Heart left ventricle (tissue), 16 donors: ENCODE data around the gene ERRFI1. TPM values are rescaled to one million over a fixed set of nuclear protein-coding genes. Genes with fewer than 3 reads are reported as not detected.

Source experiments
- ATAC-seq, 4 donors: fragments of 200-7000 bp; cut with Tn5 transposase; one replicate each; pipeline ENCODE4 v1.9.1; 2020 to 2022; ENCODE audit warnings: moderate library complexity in 4 of 4, mild to moderate bottlenecking in 3 of 4, moderate number of reproducible peaks in 1 of 4
- DNase-seq, 5 donors: peaks; one replicate each; pipeline ENCODE4 v3.0.0-alpha.2; 2020
- H3K27ac ChIP-seq, 12 donors: fragments of 200-600 bp; sonication (generic) in 4 of 12; one replicate each; pipeline versions ENCODE4 v1.5.0 to v1.8.0; 2016 to 2022; ENCODE audit warnings: mild to moderate bottlenecking in 2 of 12
- H3K27me3 ChIP-seq, 9 donors: fragments of 200-600 bp; sonication (generic) in 2 of 9; one replicate each; pipeline versions ENCODE4 v1.5.1 to v1.8.0; 2016 to 2022; ENCODE audit warnings: mild to moderate bottlenecking in 3 of 9
- H3K36me3 ChIP-seq, 9 donors: fragments of 200-600 bp; sonication (generic) in 2 of 9; one replicate each; pipeline versions ENCODE4 v1.5.0 to v1.8.0; 2018 to 2022; ENCODE audit warnings: mild to moderate bottlenecking in 2 of 9
- H3K4me1 ChIP-seq, 12 donors: fragments of 200-600 bp; sonication (generic) in 4 of 12; one replicate each; pipeline versions ENCODE4 v1.5.0 to v1.8.0; 2016 to 2022; ENCODE audit warnings: mild to moderate bottlenecking in 3 of 12
- H3K4me3 ChIP-seq, 12 donors: fragments of 200-600 bp; sonication (generic) in 4 of 12; one replicate each; pipeline versions ENCODE4 v1.5.0 to v1.8.0; 2017 to 2022; ENCODE audit warnings: mild to moderate bottlenecking in 9 of 12, moderate library complexity in 4 of 12
- H3K9me3 ChIP-seq, 12 donors: fragments of 200-600 bp; sonication (generic) in 4 of 12; one replicate each; pipeline versions ENCODE4 v1.5.0 to v1.8.0; 2016 to 2022; ENCODE audit warnings: mild to moderate bottlenecking in 1 of 12
- POLR2A ChIP-seq, 2 donors: fragments of 450-650 bp; IDR thresholded peaks; one replicate each; pipeline ENCODE4 v1.6.1; 2017; ENCODE audit warnings: antibody characterized with exemption in 2 of 2, mild to moderate bottlenecking in 2 of 2, moderate library complexity in 2 of 2
- WGBS, 4 donors: extraction: QIAGEN DNeasy Blood & Tissue Kit in 2 of 4; methylation state at CpG; one replicate each; pipeline versions ENCODE4 v1.1.5 to v1.1.7; 2013 to 2018; 5-methylcytosine and 5-hydroxymethylcytosine counted together
- intact Hi-C, 10 donors: fragments of 100-400 bp; cut with DNase I; formaldehyde crosslinking; loops; one replicate each; pipeline versions ENCODE4 v1.11.1 to v1.14.2; 2022
- polyA plus RNA-seq, 2 donors: library from polyadenylated mRNA; stranded (reverse); fragments of 200-250 nt; gene quantifications; one replicate each; pipeline ENCODE4 v1.2.3, GENCODE V29; 2013
- total RNA-seq, 9 donors: library from RNA; depleted of rRNA in 2 of 9; stranded (reverse); fragments of >200 nt in 2 of 9; fragmentation: NEBNext Ultra II Directional in 3 of 9; extraction: Animal tissue kit (Norgen Biotek cat#: 25700) in 3 of 9; gene quantifications; one replicate each; pipeline versions ENCODE4 v1.1.0 to v1.2.4, GENCODE V29; 2016 to 2023
- TF ChIP-seq, protein P1 (sequence below), 12 donors: fragments of 200-600 bp; sonication (generic) in 4 of 12; IDR thresholded peaks; one replicate each; pipeline versions ENCODE4 v1.5.0 to v1.8.0; 2018 to 2022; ENCODE audit warnings: antibody characterized with exemption in 12 of 12, mild to moderate bottlenecking in 5 of 12
- donor health status: ischemic (EF 13 %, LVEDD 7.1; RV severe dilation, severe dysfunction).
- donor health status: healthy with polysubstance abuse.
- donor health status: DM: no; HTN: yes; CAD: no.
- donor health status: DM: no; HTN: no; CAD: no.
- donor health status: ischemic (EF 25% LVEDD 6.9; RV normal size, moderate dysfunction).
- donor health status: ischemic (EF 25% LVEDD 5.7; RV mildly dilated, moderate dysfunction).
- donor health status: healthy.
- donor health status: DM: yes; HTN: yes; CAD: no.
- donor health status: ischemic (EF 35%, LVEDD 5.7; RV mildly dilated, moderate dysfunction).
- donor health status: nonischemic (EF 11% LVEDD 7.7; RV severe dilation, severe dysfunction).
- donor health status: DM: yes; HTN: yes; CAD: no.
- donor health status: PGD.
- donor health status: ischemic (EF 29% LVEDD 5.4; RV normal size, mild dysfunction).
- donor health status: nonischemic (EF 23%, LVEDD 6.1; RV moderate dilation, normal function).

The ERRFI1 gene
- total and polyA plus RNA-seq, 11 donors: 3.8 to 26.0 (median 12.0) TPM

DNA sequence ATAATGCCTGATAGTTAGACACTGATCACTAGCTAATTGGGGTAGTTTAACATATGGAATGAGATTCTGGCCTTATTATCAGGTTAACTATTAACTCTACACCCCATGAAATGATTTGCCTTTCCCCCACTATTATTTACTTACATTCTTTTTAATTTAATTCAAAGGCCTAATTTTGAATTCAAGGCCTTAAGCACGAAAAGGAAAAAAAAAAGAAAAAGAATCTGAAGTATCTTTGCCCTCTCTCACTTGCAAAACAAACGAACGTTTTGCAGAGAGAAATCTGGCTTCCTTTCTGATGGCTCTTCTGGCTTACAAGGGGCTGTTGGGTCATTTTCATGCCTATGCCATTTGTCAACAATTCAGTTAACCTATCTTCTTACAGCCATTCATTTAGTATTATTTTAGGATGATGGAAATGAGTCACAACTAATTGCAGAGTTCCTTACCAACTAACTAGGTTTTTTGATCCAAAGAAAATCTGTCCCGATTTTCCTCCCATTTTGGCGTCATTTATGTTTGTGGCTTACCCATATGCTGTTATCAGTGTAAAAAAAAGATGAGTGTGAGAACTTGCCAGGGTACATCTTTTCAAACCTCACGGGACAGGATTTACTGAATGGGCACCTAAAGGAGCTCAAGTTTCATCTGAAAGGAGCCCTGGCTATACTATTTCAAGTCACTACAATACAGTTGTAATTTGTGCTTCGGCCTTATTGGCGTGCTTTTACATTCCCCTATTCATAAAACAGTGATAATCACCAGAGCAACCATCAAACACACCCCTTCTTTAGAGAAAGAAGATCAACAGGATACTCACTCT lies 1.9 kb upstream of the ERRFI1 start:
- WGBS, 4 donors: 45 to 60% (median 52%) methylated on average over 8 of the region's 8 CpGs
- Histone ChIP-seq H3K27ac (peak overlapping the region; percentile 17 to 96 (median 84)), H3K36me3 (no peaks in the 10 kb centered on the region), H3K9me3 (no peaks in the 10 kb centered on the region), H3K4me3 (peak overlapping the region in 2 of 12 donors; percentile 87 to 88), H3K27me3 (peaks cover 0 to 17% (median 0%) of the 10 kb centered on the region in 9 donors), H3K4me1 (peaks cover 0 to 49% (median 26%) of the 10 kb centered on the region in 12 donors)
- TF ChIP-seq POLR2A (IDR thresholded peaks at IDR 0.05): no peak
- TF ChIP-seq, protein P1, sequence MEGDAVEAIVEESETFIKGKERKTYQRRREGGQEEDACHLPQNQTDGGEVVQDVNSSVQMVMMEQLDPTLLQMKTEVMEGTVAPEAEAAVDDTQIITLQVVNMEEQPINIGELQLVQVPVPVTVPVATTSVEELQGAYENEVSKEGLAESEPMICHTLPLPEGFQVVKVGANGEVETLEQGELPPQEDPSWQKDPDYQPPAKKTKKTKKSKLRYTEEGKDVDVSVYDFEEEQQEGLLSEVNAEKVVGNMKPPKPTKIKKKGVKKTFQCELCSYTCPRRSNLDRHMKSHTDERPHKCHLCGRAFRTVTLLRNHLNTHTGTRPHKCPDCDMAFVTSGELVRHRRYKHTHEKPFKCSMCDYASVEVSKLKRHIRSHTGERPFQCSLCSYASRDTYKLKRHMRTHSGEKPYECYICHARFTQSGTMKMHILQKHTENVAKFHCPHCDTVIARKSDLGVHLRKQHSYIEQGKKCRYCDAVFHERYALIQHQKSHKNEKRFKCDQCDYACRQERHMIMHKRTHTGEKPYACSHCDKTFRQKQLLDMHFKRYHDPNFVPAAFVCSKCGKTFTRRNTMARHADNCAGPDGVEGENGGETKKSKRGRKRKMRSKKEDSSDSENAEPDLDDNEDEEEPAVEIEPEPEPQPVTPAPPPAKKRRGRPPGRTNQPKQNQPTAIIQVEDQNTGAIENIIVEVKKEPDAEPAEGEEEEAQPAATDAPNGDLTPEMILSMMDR (IDR thresholded peaks at IDR 0.05): no peak
- DNase-seq (no peak), ATAC-seq (no peak)
- intact Hi-C loops: loop anchor here in 6 of 10 donors (2.0 to 10.0 kb wide), 7 partner anchors 46 to 417 kb away; partner anchors contain the start of gene SLC45A1 (in 1 of the 6)

- ATAC-seq: peak in 2 of 4 donors; percentile 25 to 30
- Histone ChIP-seq H3K27ac (peak overlapping the region; percentile 17 to 96 (median 88)), H3K4me1 (peaks cover 0 to 52% (median 27%) of the 10 kb centered on the region in 12 donors)
Measured at GRCh38 chr1:8026976-8027747, 1.1 kb upstream of the ERRFI1 start.

GRCh38 chr1:8025671-8026144 lies 401 bp downstream of the ERRFI1 start:
- intact Hi-C loops: loop anchor here in 8 of 10 donors (1.0 to 10.0 kb wide), 10 partner anchors 43 to 419 kb away; partner anchors contain the start of gene SLC45A1 (in 2 of the 8)
- peaks cover 0 to 17% (median 0%) of the 10 kb centered on the region in 9 donors for H3K27me3 ChIP-seq
- DNase-seq (peak in 1 of 5 donors; percentile 31), ATAC-seq (peak in 1 of 4 donors; percentile 31)
- no peak for TF ChIP-seq POLR2A (IDR thresholded peaks at IDR 0.05)
- TF ChIP-seq, protein P1 (IDR thresholded peaks at IDR 0.05): no peak
- peak overlapping the region; percentile 61 to 96 (median 88) for H3K27ac ChIP-seq
- 0 to 1% (median 0%) methylated on average over 12 to 69 of the region's 69 CpGs for WGBS, 4 donors
- peak overlapping the region; percentile 66 to 95 (median 86) for H3K4me3 ChIP-seq
- no peaks in the 10 kb centered on the region for H3K36me3 ChIP-seq
- peaks cover 0 to 47% (median 30%) of the 10 kb centered on the region in 12 donors for H3K4me1 ChIP-seq
- no peaks in the 10 kb centered on the region for H3K9me3 ChIP-seq

More at GRCh38 chr1:8026976-8027747, 1.1 kb upstream of the ERRFI1 start:
- 81 to 85% (median 82%) methylated on average over 25 of the region's 25 CpGs for WGBS, 4 donors
- intact Hi-C loops: loop anchor here in 8 of 10 donors (1.0 to 10.0 kb wide), 9 partner anchors 45 to 418 kb away; partner anchors contain the start of gene SLC45A1 (in 2 of the 8)
- TF ChIP-seq, protein P1 (IDR thresholded peaks at IDR 0.05): no peak
- TF ChIP-seq POLR2A (IDR thresholded peaks at IDR 0.05): no peak
- peaks cover 0 to 17% (median 0%) of the 10 kb centered on the region in 9 donors for H3K27me3 ChIP-seq
- peak in 2 of 5 donors; percentile 33 to 60 for DNase-seq
- H3K9me3 ChIP-seq: no peaks in the 10 kb centered on the region
- H3K4me3 ChIP-seq: peak overlapping the region in 10 of 12 donors; percentile 66 to 95 (median 85)
- H3K36me3 ChIP-seq: no peaks in the 10 kb centered on the region
